Kidney epithelial cell (primary cell): ENCODE data around the gene IL7R. TPM values are rescaled to one million over a fixed set of nuclear protein-coding genes. Genes with fewer than 3 reads are reported as not detected.

Experiments used
- DNase-seq: peaks from one replicate; pipeline ENCODE4 v3.0.0-alpha.2; 2010; ENCODE audit warnings: low read depth
- H3K27me3 ChIP-seq: 2 replicates; pipeline ENCODE4 v1.6.0; 2011; ENCODE audit warnings: low read length; ENCODE audit not compliant: control insufficient read depth, insufficient read depth
- H3K36me3 ChIP-seq: 2 replicates; pipeline ENCODE4 v1.5.1; 2011; ENCODE audit warnings: low read length; ENCODE audit not compliant: control insufficient read depth, insufficient read depth
- H3K4me3 ChIP-seq: 2 replicates; pipeline ENCODE4 v1.5.1; 2011; ENCODE audit warnings: low read depth, mild to moderate bottlenecking, control low read depth, low read length
- total RNA-seq: library from RNA; depleted of rRNA; stranded (reverse); fragments of >200 nt; gene quantifications from 2 replicates; pipeline ENCODE4 v1.2.3, GENCODE V29; 2015
- TF ChIP-seq, protein P1 (sequence below): IDR thresholded peaks from 2 replicates; pipeline ENCODE4 v1.5.1; 2011; ENCODE audit warnings: mild to moderate bottlenecking, moderate library complexity, low read length, control low read depth, inconsistent platforms; ENCODE audit not compliant: insufficient read depth, poor library complexity, severe bottlenecking

Gene IL7R
- total RNA-seq, 1 donor from 2014 or later = 1.6 TPM

DNA sequence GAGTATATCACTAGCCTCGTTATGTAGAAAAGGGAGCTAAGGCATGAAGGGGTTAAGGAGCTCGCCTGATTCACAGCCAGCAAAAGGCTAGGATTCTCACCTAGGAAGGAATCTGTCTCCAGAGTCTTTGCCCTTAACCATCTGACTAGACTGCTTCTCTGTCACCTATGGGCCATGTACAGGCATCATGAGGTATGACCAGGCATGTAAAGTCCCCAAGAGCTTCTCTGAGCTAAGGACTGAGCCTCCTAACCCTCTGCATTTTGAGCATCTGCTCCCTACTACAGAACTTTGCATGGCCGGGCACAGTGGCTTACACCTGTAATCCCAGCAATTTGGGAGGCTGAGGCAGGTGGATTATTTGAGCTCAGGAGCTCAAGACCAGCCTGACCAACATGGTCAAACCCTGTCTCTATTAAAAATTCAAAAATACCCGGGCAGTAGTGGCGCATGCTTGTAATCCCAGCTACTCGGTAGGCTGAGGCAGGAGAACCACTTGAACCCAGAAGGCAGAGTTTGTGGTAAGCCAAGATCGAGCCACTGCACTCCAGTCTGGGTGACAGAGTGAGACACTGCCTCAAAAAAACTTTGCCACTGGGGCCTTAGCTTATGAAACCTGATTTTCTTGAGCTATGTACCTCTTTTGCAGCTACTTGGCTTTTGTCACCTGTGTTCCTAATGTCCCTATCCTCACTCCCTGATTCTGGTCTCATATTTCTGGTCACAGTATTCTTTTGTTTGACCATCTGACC lies 33.2 kb upstream of the IL7R start:
- TF ChIP-seq, protein P1, sequence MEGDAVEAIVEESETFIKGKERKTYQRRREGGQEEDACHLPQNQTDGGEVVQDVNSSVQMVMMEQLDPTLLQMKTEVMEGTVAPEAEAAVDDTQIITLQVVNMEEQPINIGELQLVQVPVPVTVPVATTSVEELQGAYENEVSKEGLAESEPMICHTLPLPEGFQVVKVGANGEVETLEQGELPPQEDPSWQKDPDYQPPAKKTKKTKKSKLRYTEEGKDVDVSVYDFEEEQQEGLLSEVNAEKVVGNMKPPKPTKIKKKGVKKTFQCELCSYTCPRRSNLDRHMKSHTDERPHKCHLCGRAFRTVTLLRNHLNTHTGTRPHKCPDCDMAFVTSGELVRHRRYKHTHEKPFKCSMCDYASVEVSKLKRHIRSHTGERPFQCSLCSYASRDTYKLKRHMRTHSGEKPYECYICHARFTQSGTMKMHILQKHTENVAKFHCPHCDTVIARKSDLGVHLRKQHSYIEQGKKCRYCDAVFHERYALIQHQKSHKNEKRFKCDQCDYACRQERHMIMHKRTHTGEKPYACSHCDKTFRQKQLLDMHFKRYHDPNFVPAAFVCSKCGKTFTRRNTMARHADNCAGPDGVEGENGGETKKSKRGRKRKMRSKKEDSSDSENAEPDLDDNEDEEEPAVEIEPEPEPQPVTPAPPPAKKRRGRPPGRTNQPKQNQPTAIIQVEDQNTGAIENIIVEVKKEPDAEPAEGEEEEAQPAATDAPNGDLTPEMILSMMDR = no peak
- Histone ChIP-seq H3K36me3 (no peaks in the 10 kb centered on the region), H3K27me3 (no peaks in the 10 kb centered on the region), H3K4me3 (no peak overlapping the region)
- no peak for DNase-seq

DNA sequence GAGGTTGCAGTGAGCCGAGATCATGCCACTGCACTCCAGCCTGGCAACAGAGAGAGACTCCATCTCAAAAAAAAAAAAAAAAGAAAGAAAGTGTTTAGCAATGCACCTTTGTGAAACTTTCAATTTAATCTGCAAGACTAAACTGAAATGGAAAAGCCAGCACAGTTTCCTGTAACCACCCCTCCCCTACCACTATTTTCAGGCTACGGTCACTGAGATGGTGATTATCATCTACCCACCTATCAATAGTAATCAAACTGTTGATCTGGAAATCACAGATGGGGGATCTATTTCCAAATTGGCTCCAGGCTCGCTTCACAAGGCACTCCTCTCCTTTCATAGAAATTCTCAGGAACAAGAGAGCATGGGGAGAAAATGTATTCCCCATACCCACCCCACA lies 30.6 kb upstream of the IL7R start:
- Histone ChIP-seq H3K36me3 (no peaks in the 10 kb centered on the region), H3K4me3 (no peak overlapping the region), H3K27me3 (no peaks in the 10 kb centered on the region)
- TF ChIP-seq, protein P1 = no peak
- DNase-seq = no peak

DNA sequence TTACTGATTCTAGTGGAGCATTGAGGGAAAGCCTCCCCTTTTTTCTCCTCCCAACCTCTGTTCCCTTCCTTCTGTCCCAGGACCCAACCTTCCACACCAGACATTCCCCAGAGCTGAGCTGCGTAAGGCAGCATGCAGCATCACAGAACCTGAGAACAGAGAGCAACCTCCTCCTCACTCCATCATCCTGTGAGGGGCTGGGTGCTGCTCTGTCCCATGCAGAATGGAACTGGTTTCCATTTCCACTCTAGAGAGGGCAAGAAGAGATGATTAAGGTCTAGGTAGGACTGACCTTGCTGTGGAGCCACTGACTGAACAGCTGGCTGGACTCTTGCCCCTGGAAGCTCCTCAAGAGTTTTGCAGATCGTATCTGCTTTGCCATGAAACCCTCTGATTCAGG lies 30.1 kb upstream of the IL7R start:
- H3K36me3 ChIP-seq = no peaks in the 10 kb centered on the region
- TF ChIP-seq, protein P1 = no peak
- no peaks in the 10 kb centered on the region for H3K27me3 ChIP-seq
- H3K4me3 ChIP-seq = no peak overlapping the region
- no peak for DNase-seq

DNA sequence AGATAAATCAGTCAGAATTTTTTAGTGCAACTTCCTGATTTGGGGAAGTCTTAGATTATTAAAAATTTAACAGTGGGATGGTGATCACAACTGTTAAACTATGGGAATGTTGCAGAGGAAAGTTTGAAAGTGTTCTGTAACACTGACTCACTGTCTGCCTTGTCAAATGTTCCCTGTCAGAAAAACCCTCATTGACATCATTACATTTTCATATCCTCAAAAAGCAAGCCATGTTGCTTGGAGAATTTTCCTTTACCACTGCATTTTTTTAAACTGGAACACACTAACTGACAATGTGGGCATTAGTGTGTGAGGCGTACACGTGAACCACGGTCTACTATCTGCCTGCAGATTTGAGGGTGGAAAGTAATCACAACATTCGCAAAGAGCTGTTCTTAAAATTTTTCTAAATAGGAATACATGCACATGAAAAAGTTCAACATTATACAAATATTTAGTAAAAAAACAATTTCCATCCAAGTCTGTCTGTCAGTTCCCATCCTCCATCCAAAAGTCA lies 28.6 kb upstream of the IL7R start:
- Histone ChIP-seq H3K36me3 (no peaks in the 10 kb centered on the region), H3K4me3 (no peak overlapping the region), H3K27me3 (no peaks in the 10 kb centered on the region)
- no peak for DNase-seq
- TF ChIP-seq, protein P1 = no peak

DNA sequence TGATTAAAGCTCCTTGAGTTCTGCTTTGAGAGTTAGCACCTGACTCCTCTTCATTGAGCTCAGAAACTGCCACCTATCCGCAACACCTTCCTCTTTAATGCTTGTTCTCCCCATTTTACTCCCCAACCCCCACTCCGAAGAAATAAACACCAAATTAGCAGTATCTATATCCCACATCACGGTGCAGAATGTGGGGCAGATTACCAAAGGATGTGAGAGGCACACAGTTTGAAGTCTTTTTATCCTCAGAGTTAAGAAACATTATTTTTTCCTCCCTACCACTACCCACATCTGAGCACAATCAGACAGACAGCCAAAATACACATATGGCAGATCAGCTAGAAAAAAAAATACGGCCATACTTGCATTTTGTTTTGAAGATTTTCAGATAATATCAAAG lies 26.1 kb upstream of the IL7R start:
- no peaks in the 10 kb centered on the region for H3K27me3 ChIP-seq
- DNase-seq = no peak
- no peak overlapping the region for H3K4me3 ChIP-seq
- TF ChIP-seq, protein P1 = no peak
- no peaks in the 10 kb centered on the region for H3K36me3 ChIP-seq

DNA sequence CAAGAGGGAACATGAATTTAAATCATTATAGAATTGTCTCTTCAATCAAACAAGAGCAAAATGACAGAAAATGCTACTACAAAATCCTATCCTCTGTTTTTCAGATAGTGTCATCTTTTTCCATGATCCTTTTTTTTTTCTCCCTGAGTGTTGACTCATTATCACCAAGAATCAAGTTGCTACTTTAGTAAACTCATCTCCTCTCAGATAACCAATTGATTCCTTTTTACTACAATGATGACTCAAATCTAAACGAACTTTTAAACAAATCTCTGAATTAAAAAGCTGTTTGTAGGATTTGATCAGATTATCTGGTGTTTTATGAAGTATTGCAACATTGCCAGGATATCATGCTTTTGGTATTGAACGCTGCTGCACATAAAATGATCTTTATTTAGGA lies 23.9 kb upstream of the IL7R start:
- TF ChIP-seq, protein P1 = no peak
- DNase-seq = no peak
- Histone ChIP-seq H3K4me3 (no peak overlapping the region), H3K27me3 (no peaks in the 10 kb centered on the region), H3K36me3 (no peaks in the 10 kb centered on the region)
